PFSK-1 (cell line): Measurements from ENCODE around the gene LDB2.

Experiments
- FOXP2 ChIP-seq: optimal IDR thresholded peaks from 2 replicates; pipeline ENCODE3; 2011; ENCODE audit warnings: borderline replicate concordance, control low read depth, inconsistent platforms; ENCODE audit not compliant: insufficient read depth; ENCODE audit errors: extremely low read length, extremely low read depth
- POLR2AphosphoS5 ChIP-seq: IDR thresholded peaks from 2 replicates; pipeline ENCODE4 v1.6.1; 2012; ENCODE audit warnings: low read depth, mild to moderate bottlenecking, control low read depth, low read length, moderate library complexity
- REST ChIP-seq, 2 experiments: IDR thresholded peaks; 2 replicates each; pipeline versions ENCODE4 v1.6.1 to v1.8.0; 2011 to 2012; ENCODE audit warnings: low read depth in 2 of 2, low read length in 2 of 2, control low read depth in 1 of 2, inconsistent platforms in 1 of 2, mild to moderate bottlenecking in 1 of 2, moderate library complexity in 1 of 2; ENCODE audit not compliant: insufficient read depth in 1 of 2
- SIN3A ChIP-seq: IDR thresholded peaks from 2 replicates; pipeline ENCODE4 v1.6.1; 2012; ENCODE audit warnings: mild to moderate bottlenecking, low read length, moderate library complexity, borderline replicate concordance; ENCODE audit not compliant: insufficient read depth
- TAF1 ChIP-seq: IDR thresholded peaks from 2 replicates; pipeline ENCODE4 v1.6.1; 2012; ENCODE audit warnings: low read length, control low read depth, borderline replicate concordance; ENCODE audit not compliant: insufficient read depth

GRCh38 chr4:16857425-16857824, 41.0 kb downstream of the LDB2 start:
- TF ChIP-seq SIN3A, result no peak
- no peak for TF ChIP-seq TAF1
- TF ChIP-seq REST (IDR thresholded peaks at IDR 0.05; ENCODE audit: insufficient read depth in 1 of 2, low read depth in 2 of 2, low read length in 2 of 2), result no peak
- TF ChIP-seq POLR2AphosphoS5, result no peak
- TF ChIP-seq FOXP2, result no peak
